ENCODE results near the gene CRTC1. TPM values are rescaled to one million over a fixed set of nuclear protein-coding genes. Genes with fewer than 3 reads are reported as not detected.
"Not testable (repeated sequence)": the region's sequence is repeated elsewhere in the genome, so short reads cannot be mapped to it uniquely, and the experiment has no call there.

Gene CRTC1
- total RNA-seq, 1 experiment from 2014 or later = 2.2 TPM

- DNase-seq (ENCODE audit: low read depth) = no peak
These were observed 14.5 kb upstream of the CRTC1 start for GRCh38 chr19:18668744-18669523.

DNA sequence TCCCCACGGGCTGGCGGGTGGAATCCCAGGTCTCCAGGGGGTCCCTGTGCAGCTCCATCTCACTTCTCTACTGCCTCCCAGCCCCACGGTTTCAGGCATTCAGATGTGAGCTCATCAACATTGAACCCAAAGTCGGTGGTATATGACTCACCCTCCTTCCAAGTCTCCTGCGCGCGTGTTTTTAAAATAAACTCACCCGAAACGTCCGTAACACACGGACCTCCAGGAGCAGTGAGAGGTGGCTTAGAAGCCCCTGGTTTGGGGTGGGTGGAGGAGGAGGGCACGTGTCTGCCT, 14.0 kb upstream of the CRTC1 start:
- DNase-seq (ENCODE audit: low read depth) = peak; percentile 30

GRCh38 chr19:18669883-18670282, 13.6 kb upstream of the CRTC1 start:
- no peak for DNase-seq (ENCODE audit: low read depth)

GRCh38 chr19:18670312-18670711, 13.2 kb upstream of the CRTC1 start:
- no peak for DNase-seq (ENCODE audit: low read depth)

DNA sequence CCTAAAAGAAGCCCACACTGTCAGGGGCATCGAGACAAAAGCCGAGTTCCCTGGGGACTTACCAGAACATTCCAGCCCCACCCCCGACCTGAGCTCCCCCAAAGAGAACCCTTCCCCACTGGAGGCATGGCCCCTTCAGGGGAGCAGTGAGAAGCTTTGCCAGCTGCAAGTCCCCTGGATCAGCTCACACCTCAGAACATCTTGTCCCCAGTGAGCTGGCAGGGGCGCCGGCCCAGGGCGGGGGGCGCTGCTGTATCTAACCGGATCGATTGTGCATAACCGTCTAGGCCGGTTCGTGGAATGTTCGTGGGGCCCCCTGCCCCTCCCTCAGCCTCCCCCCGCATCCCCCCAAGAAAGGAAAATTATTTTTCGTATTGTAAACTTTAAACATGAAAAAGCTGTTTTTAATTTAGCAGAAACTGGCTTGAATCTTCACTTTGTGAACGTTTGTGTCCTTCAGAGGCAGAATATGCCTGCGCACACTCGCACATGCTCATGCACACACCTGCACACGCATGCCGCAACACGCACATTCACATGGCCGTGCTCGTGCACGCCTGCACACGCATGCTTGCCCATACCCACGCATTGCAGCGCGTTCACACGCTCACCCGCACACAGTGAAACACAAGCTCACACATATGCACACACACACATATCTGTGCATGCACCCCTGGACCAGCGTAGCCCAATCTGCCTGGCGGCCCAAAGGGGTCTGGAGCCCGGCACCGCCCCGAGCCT, 12.0 kb upstream of the CRTC1 start:
- no peak for DNase-seq (ENCODE audit: low read depth)

DNA sequence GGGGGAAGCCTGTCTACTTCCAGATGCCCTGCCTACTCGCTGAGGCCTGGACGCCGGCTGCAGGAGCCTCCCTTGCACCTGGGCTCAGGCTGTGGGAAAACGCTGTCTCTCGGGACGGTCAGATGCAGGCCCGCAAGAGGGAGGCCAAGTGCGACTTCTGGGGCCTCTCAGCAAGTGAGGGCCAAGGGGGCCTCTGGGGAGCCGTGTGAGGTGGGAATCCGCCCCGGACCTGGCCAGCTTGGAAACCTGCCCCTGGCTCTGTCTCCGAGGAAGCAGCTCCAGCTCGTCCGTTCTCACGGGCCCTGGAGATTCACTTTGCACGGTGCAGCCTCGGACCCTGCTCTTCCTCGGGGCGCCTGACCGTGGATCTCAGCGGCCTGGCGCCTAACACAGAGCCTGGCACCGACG, 11.4 kb upstream of the CRTC1 start:
- DNase-seq (ENCODE audit: low read depth) = no peak

DNA sequence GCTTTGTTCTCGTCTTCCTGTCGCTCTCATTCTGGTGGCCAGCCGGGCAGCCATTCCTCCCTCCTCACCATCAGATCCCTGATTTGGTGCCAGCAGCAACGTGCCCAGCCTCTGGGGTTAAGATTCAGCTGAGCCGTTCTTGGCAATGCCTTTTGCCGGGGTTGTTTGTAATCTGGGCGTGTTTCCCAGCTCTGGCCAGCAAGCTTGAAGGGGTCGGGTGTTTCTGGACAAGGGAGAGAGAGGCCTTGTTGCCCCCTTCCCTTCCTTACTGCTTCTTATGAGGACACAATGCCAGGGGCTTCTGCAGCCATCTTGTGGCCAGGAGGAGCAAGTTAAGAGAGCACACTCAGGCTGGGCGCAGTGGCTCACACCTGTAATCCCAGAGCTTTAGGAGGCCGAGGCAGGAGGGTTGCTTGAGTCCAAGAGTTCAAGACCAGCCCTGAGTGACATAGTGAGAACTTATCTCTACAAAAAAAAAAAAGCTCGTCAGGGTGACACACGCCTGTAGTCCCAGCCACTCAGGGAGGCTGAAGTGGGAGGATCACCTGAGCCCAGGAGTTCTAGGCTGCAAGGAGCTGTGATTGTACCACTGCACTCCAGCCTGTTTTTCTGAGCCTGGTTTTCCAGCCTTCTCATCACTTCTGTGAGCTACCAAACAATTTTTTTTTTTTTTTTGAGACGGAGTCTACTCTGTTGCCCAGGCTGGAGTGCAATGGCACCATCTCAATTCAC, 10.7 kb upstream of the CRTC1 start:
- peak; percentile 25 for DNase-seq (ENCODE audit: low read depth)

- no peak for DNase-seq (ENCODE audit: low read depth)
These were observed 8.9 kb upstream of the CRTC1 start for GRCh38 chr19:18674616-18675015.

DNA sequence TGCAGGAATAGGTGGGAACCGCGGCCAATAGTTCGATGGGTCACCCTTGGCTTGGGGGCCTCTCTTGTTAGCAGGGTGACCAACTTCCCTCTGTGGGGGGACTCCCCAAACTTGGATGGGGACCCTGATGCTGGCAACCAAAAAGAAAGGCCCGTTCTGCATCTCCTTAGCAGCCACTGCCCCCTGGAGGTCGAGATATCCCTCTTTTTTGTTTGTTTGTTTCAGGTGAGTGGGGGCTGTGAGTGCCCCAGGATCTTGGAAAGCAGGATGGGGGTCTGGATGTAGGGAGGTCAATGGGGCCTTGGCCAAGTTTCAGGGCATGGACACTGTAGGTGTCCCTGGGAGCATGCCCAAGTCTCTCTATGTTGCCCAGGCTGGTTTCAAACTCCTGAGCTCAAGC, 7.7 kb upstream of the CRTC1 start:
- no peak for DNase-seq (ENCODE audit: low read depth)

DNA sequence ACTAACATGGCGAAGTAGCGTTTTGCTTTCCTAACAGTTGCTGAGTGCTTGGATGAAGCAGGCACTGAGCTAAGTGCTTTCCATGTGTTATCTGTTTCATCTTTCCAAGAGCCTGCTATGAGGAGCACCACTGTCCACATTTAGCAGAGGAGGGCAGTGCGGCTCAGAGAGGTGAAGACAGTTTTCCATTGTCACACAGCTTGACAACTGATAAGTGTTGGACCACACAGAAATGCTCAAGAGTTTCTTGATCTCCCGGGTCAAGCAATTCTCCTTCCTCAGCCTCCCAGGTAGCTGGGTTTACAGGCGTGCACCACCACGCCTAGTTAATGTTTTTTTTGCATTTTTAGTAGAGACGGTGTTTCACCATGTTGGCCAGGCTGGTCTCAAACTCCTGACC, 6.8 kb upstream of the CRTC1 start:
- no peak for DNase-seq (ENCODE audit: low read depth)

DNA sequence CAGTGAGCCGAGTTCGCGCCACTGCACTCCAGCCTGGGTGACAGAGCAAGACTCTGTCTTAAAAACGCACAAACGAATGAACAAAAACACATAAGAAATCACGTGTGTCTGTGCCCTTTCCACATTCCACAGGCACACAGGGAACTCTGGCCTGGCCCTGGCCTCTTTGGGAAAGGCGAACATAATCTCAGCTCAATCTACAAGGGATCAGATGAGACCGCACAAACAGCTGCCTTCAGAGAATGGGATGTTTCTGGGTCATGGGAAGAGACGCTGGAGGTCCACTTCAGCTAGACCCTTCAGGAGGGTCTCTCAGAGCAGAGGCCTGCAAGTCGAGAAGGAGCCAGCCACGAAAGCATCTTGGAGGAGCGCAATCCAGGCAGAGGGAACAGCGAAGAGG, 6.3 kb upstream of the CRTC1 start:
- no peak for DNase-seq (ENCODE audit: low read depth)

GRCh38 chr19:18680148-18680547, 3.3 kb upstream of the CRTC1 start:
- not testable (repeated sequence) for DNase-seq (ENCODE audit: low read depth)

DNA sequence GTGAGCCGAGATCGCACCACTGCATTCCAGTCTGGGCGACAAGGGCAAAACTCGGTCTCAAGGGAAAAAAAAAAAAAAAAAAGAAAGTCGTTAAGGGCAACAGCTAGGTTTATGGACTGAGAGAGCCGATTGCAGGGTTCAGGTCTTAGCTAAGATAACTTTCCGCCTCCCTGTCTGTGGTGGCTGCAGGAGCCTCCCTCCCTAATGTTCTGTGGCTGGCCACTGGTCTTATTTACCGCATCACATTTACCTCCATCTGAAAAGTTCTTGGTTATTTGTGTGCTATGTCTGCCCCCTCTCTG, 722 bp upstream of the CRTC1 start:
- no peak for DNase-seq (ENCODE audit: low read depth)

- DNase-seq (ENCODE audit: low read depth) = no peak
These were observed 620 bp downstream of the CRTC1 start for GRCh38 chr19:18683958-18684641.

- no peak for DNase-seq (ENCODE audit: low read depth)
These were observed 1.1 kb downstream of the CRTC1 start for GRCh38 chr19:18684642-18684993.

DNA sequence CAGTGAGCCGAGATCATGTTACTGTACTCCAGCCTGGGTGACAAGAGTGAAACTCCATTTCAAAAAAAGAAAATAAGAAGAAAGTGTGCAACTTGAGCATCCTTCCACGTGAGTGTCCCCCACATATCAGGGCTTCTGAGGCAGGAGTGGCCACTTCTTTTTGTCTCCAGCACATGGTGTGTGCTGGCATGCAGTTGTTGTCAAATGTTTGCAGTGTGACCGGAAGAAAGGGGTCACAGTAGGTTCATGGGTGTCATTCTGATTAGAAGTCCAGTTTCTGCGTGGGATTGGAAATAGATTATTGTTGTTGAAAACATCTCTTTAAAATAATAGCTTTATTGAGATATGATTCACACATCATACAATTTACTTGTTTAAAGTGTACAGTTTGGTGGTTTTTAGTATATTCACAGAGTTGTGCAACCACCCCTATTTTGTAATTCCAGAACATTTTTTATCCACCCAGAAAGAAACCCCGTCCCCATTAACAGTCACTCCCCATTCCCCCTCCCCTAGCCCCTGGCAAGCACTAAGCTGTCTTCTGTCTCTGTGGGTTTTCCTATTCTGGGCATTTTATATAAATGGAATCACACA, 2.2 kb downstream of the CRTC1 start:
- no peak for DNase-seq (ENCODE audit: low read depth)

DNA sequence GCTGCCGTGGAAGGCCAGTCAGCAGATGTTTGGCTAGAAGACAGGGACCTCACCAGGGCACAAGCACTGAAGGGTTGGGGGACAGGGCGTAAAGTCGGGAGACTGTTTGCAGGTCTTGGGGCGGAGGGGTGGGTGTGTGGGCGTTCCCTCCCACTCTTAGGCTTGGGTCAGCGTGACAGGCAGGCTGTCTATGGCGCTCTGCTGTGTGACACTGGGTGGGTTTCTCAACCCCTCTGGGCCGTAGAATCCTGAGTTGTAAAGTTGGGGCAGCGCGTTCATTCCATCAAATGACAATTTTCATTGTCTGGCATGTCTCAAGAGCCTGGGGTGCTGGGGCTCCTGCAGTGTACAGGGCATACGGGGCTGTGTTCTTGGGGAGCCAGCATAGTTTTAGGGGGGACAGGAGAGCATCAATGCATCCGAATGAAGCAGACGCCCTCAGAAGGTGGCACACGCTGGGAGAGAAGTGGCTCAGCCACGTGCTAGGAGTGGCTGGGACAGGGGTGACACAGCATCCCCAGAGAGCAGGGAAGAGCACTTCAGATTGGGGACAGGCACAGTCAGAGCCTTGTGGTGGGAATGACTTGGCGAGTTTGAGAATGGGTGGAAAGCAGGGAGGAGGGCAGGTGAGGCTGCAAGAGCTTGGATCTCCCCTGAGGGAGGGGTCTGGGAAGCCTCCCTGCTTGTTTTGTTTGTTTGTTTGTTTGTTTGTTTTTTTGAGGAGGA, 4.4 kb downstream of the CRTC1 start:
- no peak for DNase-seq (ENCODE audit: low read depth)

GRCh38 chr19:18696023-18696422, 12.5 kb downstream of the CRTC1 start:
- DNase-seq (ENCODE audit: low read depth) = no peak

- DNase-seq (ENCODE audit: low read depth) = no peak
These were observed 14.2 kb downstream of the CRTC1 start for GRCh38 chr19:18697680-18698079.

DNA sequence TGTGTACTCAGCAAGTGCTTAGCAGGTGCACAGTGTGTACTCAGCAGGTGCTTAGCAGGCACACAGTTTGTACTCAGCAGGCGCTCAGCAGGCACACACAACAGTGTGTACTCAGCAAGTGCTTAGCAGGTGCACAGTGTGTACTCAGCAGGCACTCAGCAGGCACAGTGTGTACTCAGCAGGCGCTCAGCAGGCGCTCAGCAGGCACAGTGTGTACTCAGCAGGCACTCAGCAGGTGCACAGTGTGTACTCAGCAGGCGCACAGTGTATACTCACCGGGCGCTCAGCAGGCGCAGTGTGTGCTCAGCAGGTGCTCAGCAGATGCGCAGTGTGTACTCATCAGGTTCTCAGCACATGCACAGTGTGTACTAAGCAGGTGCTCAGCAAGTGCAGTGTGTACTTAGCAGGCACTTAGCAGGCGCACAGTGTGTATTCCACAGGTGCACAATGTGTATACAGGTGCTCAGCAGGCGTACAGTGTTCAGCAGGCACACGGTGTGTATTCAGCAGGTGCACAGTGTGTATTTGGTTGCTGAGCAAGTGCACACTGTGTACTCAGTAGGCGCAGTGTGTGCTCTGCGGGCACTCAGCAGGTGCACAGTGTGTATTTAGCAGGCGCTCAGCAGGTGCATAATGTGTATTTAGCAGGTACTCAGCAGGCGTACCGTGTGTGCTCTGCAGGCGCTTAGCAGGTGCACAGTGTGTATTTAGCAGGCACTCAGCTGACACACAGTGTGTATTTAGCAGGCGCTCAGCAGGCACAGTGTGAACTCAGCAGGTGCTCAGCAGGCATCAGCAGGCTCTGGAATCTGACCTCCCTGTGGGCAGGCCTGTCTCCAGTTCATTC, 15.1 kb downstream of the CRTC1 start:
- no peak for DNase-seq (ENCODE audit: low read depth)
